Thyroid gland (tissue), 4 donors: ENCODE measurements around the gene MTAP. TPM values are rescaled to one million over a fixed set of nuclear protein-coding genes. Genes with fewer than 3 reads are reported as not detected.

ENCODE experiments used
- DNase-seq, 2 donors: peaks; one replicate each; pipeline ENCODE4 v3.0.0-alpha.2; 2019
- H3K27ac ChIP-seq, 3 donors: fragments of 200-600 bp; sonication (generic); 1 replicate in 2 of 3; 2 replicates in 1 of 3; pipeline ENCODE4 v1.5.1; 2016 to 2019; ENCODE audit warnings: mild to moderate bottlenecking in 1 of 3, moderate library complexity in 1 of 3
- H3K27me3 ChIP-seq: fragments of 200-600 bp; sonication (generic); one replicate; pipeline ENCODE4 v1.5.1; 2019
- H3K36me3 ChIP-seq, 2 donors: fragments of 200-600 bp; sonication (generic); one replicate each; pipeline ENCODE4 v1.5.1; 2016 to 2019
- H3K4me1 ChIP-seq, 2 donors: fragments of 200-600 bp; sonication (generic); one replicate each; pipeline ENCODE4 v1.5.1; 2017 to 2019
- H3K4me3 ChIP-seq, 3 donors: fragments of 200-600 bp; sonication (generic); replicated peaks in 1 of 3; 1 replicate in 2 of 3; 2 replicates in 1 of 3; pipeline ENCODE4 v1.5.1; 2016; ENCODE audit warnings: mild to moderate bottlenecking in 1 of 3
- H3K9me3 ChIP-seq: fragments of 200-600 bp; sonication (generic); one replicate; pipeline ENCODE4 v1.5.1; 2017
- POLR2A ChIP-seq, 2 donors: fragments of 450-650 bp; IDR thresholded peaks; one replicate each; pipeline ENCODE4 v1.6.1; 2017; ENCODE audit warnings: antibody characterized with exemption in 2 of 2, mild to moderate bottlenecking in 2 of 2, moderate library complexity in 1 of 2
- WGBS, 2 donors: methylation state at CpG; one replicate each; pipeline ENCODE4 v1.1.5; 2017; 5-methylcytosine and 5-hydroxymethylcytosine counted together
- intact Hi-C: fragments of 100-400 bp; cut with DNase I; formaldehyde crosslinking; loops from one replicate; pipeline ENCODE4 v1.15.1; 2023
- total RNA-seq, 4 donors: library from RNA; depleted of rRNA; stranded (reverse); fragments of >200 nt; gene quantifications; one replicate each; pipeline ENCODE4 v1.2.3, GENCODE V29; 2016
- TF ChIP-seq, protein P1 (sequence below), 6 experiments: fragments of 200-600 bp in 3 of 6; fragments of 450-650 bp in 3 of 6; sonication (generic) in 3 of 6; IDR thresholded peaks; one replicate each; pipeline ENCODE4 v1.5.1; 2016 to 2019; ENCODE audit warnings: antibody characterized with exemption in 6 of 6, mild to moderate bottlenecking in 2 of 6, inconsistent platforms in 1 of 6, moderate library complexity in 1 of 6

The MTAP gene
- total RNA-seq, 4 donors from 2014 or later, result 17.1 to 24.2 (median 19.1) TPM

DNA sequence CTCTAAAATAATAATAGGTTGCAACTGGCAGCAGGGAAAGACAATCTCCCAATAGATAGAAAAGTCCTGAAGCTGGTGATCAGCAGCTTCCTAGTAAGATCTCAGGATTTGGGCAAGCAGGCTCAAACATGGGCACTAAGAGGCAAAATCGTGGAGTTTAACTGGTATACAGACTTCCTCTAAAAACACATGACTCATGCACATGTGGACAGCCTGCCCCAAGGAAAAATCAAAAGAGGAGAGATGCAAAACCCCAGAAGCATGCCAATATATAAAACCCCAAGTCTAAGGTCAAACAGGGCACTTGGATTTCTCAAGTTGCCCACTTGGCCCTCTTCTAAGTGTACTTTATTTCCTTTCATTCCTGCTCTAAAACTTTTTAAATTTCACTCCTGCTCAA is 129.0 kb downstream of the MTAP start:
- Histone ChIP-seq H3K4me3 (no peak overlapping the region), H3K27ac (no peak overlapping the region), H3K36me3 (no peaks in the 10 kb centered on the region), H3K27me3 (no peaks in the 10 kb centered on the region), H3K9me3 (no peaks in the 10 kb centered on the region), H3K4me1 (no peaks in the 10 kb centered on the region)
- 80 to 96% methylated on average over 1 of the region's 1 CpG for WGBS, 2 donors
- TF ChIP-seq, protein P1, sequence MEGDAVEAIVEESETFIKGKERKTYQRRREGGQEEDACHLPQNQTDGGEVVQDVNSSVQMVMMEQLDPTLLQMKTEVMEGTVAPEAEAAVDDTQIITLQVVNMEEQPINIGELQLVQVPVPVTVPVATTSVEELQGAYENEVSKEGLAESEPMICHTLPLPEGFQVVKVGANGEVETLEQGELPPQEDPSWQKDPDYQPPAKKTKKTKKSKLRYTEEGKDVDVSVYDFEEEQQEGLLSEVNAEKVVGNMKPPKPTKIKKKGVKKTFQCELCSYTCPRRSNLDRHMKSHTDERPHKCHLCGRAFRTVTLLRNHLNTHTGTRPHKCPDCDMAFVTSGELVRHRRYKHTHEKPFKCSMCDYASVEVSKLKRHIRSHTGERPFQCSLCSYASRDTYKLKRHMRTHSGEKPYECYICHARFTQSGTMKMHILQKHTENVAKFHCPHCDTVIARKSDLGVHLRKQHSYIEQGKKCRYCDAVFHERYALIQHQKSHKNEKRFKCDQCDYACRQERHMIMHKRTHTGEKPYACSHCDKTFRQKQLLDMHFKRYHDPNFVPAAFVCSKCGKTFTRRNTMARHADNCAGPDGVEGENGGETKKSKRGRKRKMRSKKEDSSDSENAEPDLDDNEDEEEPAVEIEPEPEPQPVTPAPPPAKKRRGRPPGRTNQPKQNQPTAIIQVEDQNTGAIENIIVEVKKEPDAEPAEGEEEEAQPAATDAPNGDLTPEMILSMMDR (IDR thresholded peaks at IDR 0.05), result no peak
- no peak for TF ChIP-seq POLR2A (IDR thresholded peaks at IDR 0.05)
- intact Hi-C loops, result no loop called here
- DNase-seq, result no peak

DNA sequence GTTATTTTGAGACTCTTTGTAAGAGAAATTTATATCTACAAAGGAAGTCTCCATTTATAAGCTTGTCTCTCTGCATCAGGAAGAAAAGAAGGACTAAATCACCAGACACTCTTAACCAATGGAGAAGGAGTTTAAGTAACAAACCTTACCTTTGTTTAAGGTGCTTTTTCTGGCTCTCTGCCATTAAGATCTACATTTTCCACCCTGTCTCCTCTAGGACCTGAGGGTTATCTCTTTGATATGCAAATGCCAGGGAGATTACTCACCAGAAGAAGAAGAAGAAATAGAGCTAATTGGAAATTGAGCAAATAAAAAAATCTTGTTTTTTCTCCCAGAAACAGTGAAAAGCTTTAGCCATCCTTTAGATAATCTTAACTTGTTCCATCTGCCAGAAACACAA is 130.8 kb downstream of the MTAP start:
- TF ChIP-seq POLR2A (IDR thresholded peaks at IDR 0.05), result no peak
- TF ChIP-seq, protein P1 (IDR thresholded peaks at IDR 0.05), result no peak
- intact Hi-C loops, result no loop called here
- Histone ChIP-seq H3K27ac (no peak overlapping the region), H3K9me3 (no peaks in the 10 kb centered on the region), H3K4me1 (no peaks in the 10 kb centered on the region), H3K27me3 (no peaks in the 10 kb centered on the region), H3K36me3 (no peaks in the 10 kb centered on the region), H3K4me3 (no peak overlapping the region)
- DNase-seq, result no peak

DNA sequence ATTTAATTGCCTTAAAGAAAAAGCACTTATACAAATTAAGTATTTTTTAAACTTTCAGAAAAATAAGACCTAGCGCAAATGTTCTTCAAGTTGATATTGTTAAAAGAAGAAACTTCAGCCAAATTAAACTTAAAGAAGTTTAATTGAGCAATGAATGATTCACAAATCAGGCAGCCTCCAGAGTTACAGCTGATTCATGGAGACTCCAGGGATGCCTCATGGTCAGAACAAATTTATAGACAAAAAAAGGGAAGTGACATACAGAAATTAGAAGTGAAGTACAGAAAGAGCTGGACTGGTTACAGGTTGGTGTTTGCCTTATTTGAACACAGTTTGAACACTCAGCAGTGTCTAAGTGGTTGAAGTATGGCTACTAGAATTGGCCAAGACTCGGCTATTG is 131.4 kb downstream of the MTAP start:
- no peak overlapping the region for H3K27ac ChIP-seq
- no peaks in the 10 kb centered on the region for H3K9me3 ChIP-seq
- no peak overlapping the region for H3K4me3 ChIP-seq
- WGBS, 2 donors, result 76 to 84% methylated on average over 2 of the region's 2 CpGs
- H3K4me1 ChIP-seq, result no peaks in the 10 kb centered on the region
- intact Hi-C loops, result no loop called here
- no peaks in the 10 kb centered on the region for H3K27me3 ChIP-seq
- TF ChIP-seq, protein P1 (IDR thresholded peaks at IDR 0.05), result no peak
- no peak for TF ChIP-seq POLR2A (IDR thresholded peaks at IDR 0.05)
- H3K36me3 ChIP-seq, result no peaks in the 10 kb centered on the region
- no peak for DNase-seq

DNA sequence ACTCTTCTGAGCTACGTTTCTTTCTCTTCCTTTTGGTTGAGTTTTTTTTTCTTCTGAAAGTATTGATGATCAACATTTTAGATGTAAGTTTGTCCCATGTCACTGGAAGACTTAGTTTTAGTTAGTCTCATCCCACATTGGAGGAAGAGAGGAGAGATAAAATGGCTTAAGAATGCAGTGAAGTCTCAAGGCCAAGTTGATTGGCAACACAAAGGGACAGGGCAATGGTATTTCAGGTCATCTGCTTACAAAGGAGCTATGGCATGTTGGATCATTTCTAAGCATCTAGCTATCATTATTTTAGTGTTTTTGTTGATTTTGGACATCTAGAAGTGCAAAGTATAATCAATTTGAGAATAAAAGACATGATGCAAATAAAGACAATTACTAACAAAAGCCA is 133.2 kb downstream of the MTAP start:
- WGBS, 2 donors, result 80 to 83% methylated on average over 1 of the region's 1 CpG

DNA sequence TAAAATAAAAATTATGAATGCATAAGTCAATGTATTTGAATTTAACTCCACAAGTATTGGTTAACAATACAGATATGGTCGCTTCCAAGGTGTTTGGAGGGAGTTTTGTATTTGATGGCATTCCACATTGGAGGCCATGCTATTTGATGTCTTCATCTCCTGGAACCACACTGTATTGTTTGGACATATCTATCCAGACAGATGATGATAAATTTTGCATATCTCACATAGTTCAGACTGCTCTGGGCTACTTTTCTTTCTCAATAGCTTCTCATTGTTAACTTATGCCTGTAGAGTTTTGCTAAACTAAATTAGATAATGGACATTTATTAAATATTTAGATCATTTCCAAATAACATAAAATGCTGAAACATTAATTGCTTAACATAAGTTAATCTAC is 133.7 kb downstream of the MTAP start:
- Histone ChIP-seq H3K27ac (no peak overlapping the region), H3K36me3 (no peaks in the 10 kb centered on the region), H3K4me3 (no peak overlapping the region), H3K27me3 (no peaks in the 10 kb centered on the region), H3K9me3 (no peaks in the 10 kb centered on the region), H3K4me1 (no peaks in the 10 kb centered on the region)
- no peak for DNase-seq
- TF ChIP-seq, protein P1 (IDR thresholded peaks at IDR 0.05), result no peak
- TF ChIP-seq POLR2A (IDR thresholded peaks at IDR 0.05), result no peak
- 91 to 95% methylated on average over 1 of the region's 1 CpG for WGBS, 2 donors
- intact Hi-C loops, result no loop called here

More for the DNA sequence above, 133.2 kb downstream of the MTAP start:
- intact Hi-C loops, result no loop called here
- no peaks in the 10 kb centered on the region for H3K9me3 ChIP-seq
- no peak overlapping the region for H3K4me3 ChIP-seq
- no peaks in the 10 kb centered on the region for H3K27me3 ChIP-seq
- no peaks in the 10 kb centered on the region for H3K36me3 ChIP-seq
- no peak for DNase-seq
- H3K27ac ChIP-seq, result no peak overlapping the region
- no peaks in the 10 kb centered on the region for H3K4me1 ChIP-seq
- no peak for TF ChIP-seq POLR2A (IDR thresholded peaks at IDR 0.05)
- TF ChIP-seq, protein P1 (IDR thresholded peaks at IDR 0.05), result no peak
